AML-193 (cell line): ENCODE measurements around the gene ACSS2.
A peak's percentile ranks its signal among the peaks of the same experiment; 100 is the strongest.

Experiments
- DNase-seq, 2 experiments: peaks; one replicate each; lab custom pipeline; 2025; lab: John Stamatoyannopoulos, UW

Gene ACSS2

GRCh38 chr20:34949120-34949519 is 72.7 kb downstream of the ACSS2 start:
- no peak for DNase-seq

GRCh38 chr20:34951252-34951651 is 74.8 kb downstream of the ACSS2 start:
- DNase-seq = no peak

GRCh38 chr20:34951652-34952051 is 75.2 kb downstream of the ACSS2 start:
- DNase-seq = no peak

GRCh38 chr20:34952671-34953070 is 76.3 kb downstream of the ACSS2 start:
- DNase-seq = no peak

- no peak for DNase-seq
These were observed 77.5 kb downstream of the ACSS2 start for GRCh38 chr20:34953960-34954359.

GRCh38 chr20:34954904-34955230 is 78.5 kb downstream of the ACSS2 start:
- peak; percentile 26 to 55 for DNase-seq

- DNase-seq = peak; percentile 92 to 94
These were observed 79.0 kb downstream of the ACSS2 start, which contains the start of the genes GSS and MYH7B for GRCh38 chr20:34955231-34956040. GSS (minus strand) TSS chr20:34955806; CDS start chr20:34951852, 3,954 bp downstream. MYH7B (plus strand) TSS chr20:34955868; CDS start chr20:34978006, 22,138 bp downstream.

GRCh38 chr20:34956041-34956458 is 79.6 kb downstream of the ACSS2 start:
- DNase-seq = no peak

- DNase-seq = no peak
These were observed 80.5 kb downstream of the ACSS2 start for GRCh38 chr20:34956751-34957472.

- DNase-seq = no peak
These were observed 88.1 kb downstream of the ACSS2 start for GRCh38 chr20:34964486-34964885.

GRCh38 chr20:34965051-34965450 is 88.6 kb downstream of the ACSS2 start:
- DNase-seq = no peak

GRCh38 chr20:34967421-34967820 is 91.0 kb downstream of the ACSS2 start:
- no peak for DNase-seq

GRCh38 chr20:34968042-34968775 is 91.8 kb downstream of the ACSS2 start:
- DNase-seq = no peak

- no peak for DNase-seq
These were observed 93.9 kb downstream of the ACSS2 start for GRCh38 chr20:34970193-34970840.

GRCh38 chr20:34970846-34971560 is 94.6 kb downstream of the ACSS2 start:
- no peak for DNase-seq

- no peak for DNase-seq
These were observed 95.3 kb downstream of the ACSS2 start for GRCh38 chr20:34971561-34972235.

- DNase-seq = no peak
These were observed 97.8 kb downstream of the ACSS2 start for GRCh38 chr20:34974246-34974645.

GRCh38 chr20:34976286-34976685 is 99.9 kb downstream of the ACSS2 start:
- no peak for DNase-seq
